Keratinocyte (primary cell): ENCODE measurements around the gene NDUFA13. TPM values are rescaled to one million over a fixed set of nuclear protein-coding genes. Genes with fewer than 3 reads are reported as not detected.

Source experiments
- DNase-seq: peaks from one replicate; pipeline ENCODE4 v3.0.0-alpha.2; 2011; ENCODE audit warnings: low read depth, missing footprints, low spot score
- FAIRE-seq: peaks from 2 replicates; lab custom pipeline; 2011; peaks lifted over from hg19 to GRCh38; lab: Jason Lieb, UNC
- H2AFZ ChIP-seq: 2 replicates; pipeline ENCODE4 v1.6.0; 2012; ENCODE audit warnings: low read length, control low read depth, inconsistent platforms; ENCODE audit not compliant: control insufficient read depth
- H3K27ac ChIP-seq: 2 replicates; pipeline ENCODE4 v1.5.1; 2011; ENCODE audit warnings: low read length; ENCODE audit not compliant: control insufficient read depth, insufficient read depth
- H3K27me3 ChIP-seq: 3 replicates; pipeline ENCODE4 v1.6.0; 2011; ENCODE audit warnings: low read length; ENCODE audit not compliant: control insufficient read depth, insufficient read depth; ENCODE audit errors: extremely low read depth
- H3K36me3 ChIP-seq, 2 experiments: 2 replicates in 1 of 2; 3 replicates in 1 of 2; pipeline ENCODE4 v1.5.1; 2011; ENCODE audit warnings: low read length in 2 of 2, mild to moderate bottlenecking in 1 of 2; ENCODE audit not compliant: control insufficient read depth in 2 of 2, insufficient read depth in 2 of 2; ENCODE audit errors: extremely low read depth in 1 of 2
- H3K4me1 ChIP-seq: 3 replicates; pipeline ENCODE4 v1.5.1; 2011; ENCODE audit warnings: low read length; ENCODE audit not compliant: control insufficient read depth, insufficient read depth; ENCODE audit errors: extremely low read depth
- H3K4me2 ChIP-seq: 3 replicates; pipeline ENCODE4 v1.6.0; 2011; ENCODE audit warnings: low read depth, low read length; ENCODE audit not compliant: control insufficient read depth, insufficient read depth; ENCODE audit errors: extremely low read depth
- H3K4me3 ChIP-seq, 3 experiments: fragments of 200-600 bp in 1 of 3; sonication (generic) in 1 of 3; 2 replicates in 2 of 3; 3 replicates in 1 of 3; pipeline ENCODE4 v1.5.1; 2011 to 2016; ENCODE audit warnings: low read length in 3 of 3, mild to moderate bottlenecking in 3 of 3, control low read depth in 2 of 3, inconsistent platforms in 1 of 3, low read depth in 1 of 3, mixed read lengths in 1 of 3, mixed run types in 1 of 3, moderate library complexity in 1 of 3; ENCODE audit not compliant: control insufficient read depth in 2 of 3, insufficient read depth in 2 of 3; ENCODE audit errors: extremely low read depth in 1 of 3
- H3K79me2 ChIP-seq: 2 replicates; pipeline ENCODE4 v1.6.0; 2012; ENCODE audit warnings: low read length; ENCODE audit not compliant: control insufficient read depth, insufficient read depth
- H3K9ac ChIP-seq: 3 replicates; pipeline ENCODE4 v1.6.0; 2011; ENCODE audit warnings: low read length; ENCODE audit not compliant: control insufficient read depth, insufficient read depth; ENCODE audit errors: extremely low read depth
- H3K9me1 ChIP-seq: 3 replicates; pipeline ENCODE4 v1.6.0; 2011; ENCODE audit warnings: low read length; ENCODE audit not compliant: control insufficient read depth, insufficient read depth; ENCODE audit errors: extremely low read depth
- H3K9me3 ChIP-seq: 2 replicates; pipeline ENCODE4 v1.5.1; 2012; ENCODE audit warnings: low read depth, low read length; ENCODE audit not compliant: control insufficient read depth
- H4K20me1 ChIP-seq: 3 replicates; pipeline ENCODE4 v1.6.0; 2011; ENCODE audit warnings: low read length; ENCODE audit not compliant: control insufficient read depth, insufficient read depth; ENCODE audit errors: extremely low read depth
- CTCF ChIP-seq, 3 experiments: IDR thresholded peaks in 1 of 3; conservative IDR thresholded peaks in 1 of 3; optimal IDR thresholded peaks in 1 of 3; 2 replicates in 2 of 3; 3 replicates in 1 of 3; pipeline versions ENCODE3 to v1.5.1; 2011; ENCODE audit warnings: low read length in 3 of 3, mild to moderate bottlenecking in 3 of 3, moderate library complexity in 2 of 3, control low read depth in 1 of 3, inconsistent platforms in 1 of 3; ENCODE audit not compliant: insufficient read depth in 2 of 3; ENCODE audit errors: extremely low read depth in 1 of 3
- EZH2 ChIP-seq: IDR thresholded peaks from one replicate; pipeline ENCODE4 v1.6.1; 2012; ENCODE audit warnings: inconsistent platforms, mild to moderate bottlenecking, low read length, moderate library complexity
- dilution Hi-C: fragments of 300-500 bp; cut with MboI; formaldehyde crosslinking; loops from one replicate; pipeline ENCODE4 v1.7.0; 2020; ENCODE audit warnings: low sequenced_read_pairs; ENCODE audit not compliant: extremely low pct_ligation_motif_present
- polyA plus RNA-seq, 5 experiments: library from polyadenylated mRNA; depleted of rRNA in 3 of 5; stranded (reverse) in 3 of 5; stranded (forward) in 1 of 5; unstranded in 1 of 5; fragments of >200 nt; gene quantifications; 1 replicate in 1 of 5; 2 replicates in 3 of 5; 3 replicates in 1 of 5; pipeline versions ENCODE4 v1.2.1 to v1.2.3, GENCODE V29; 2011 to 2012; ENCODE audit warnings: missing spikeins in 2 of 5, low read depth in 1 of 5, low replicate concordance in 1 of 5

NDUFA13 gene
- polyA plus RNA-seq, 1 donor (not counting 4 experiments of a cell fraction or from before 2014, with no cell fraction given) = 343 TPM

- Histone ChIP-seq H3K9me1 (no peaks in the 10 kb centered on the region), H3K27me3 (peaks cover 32% of the 10 kb centered on the region), H3K79me2 (no peaks in the 10 kb centered on the region), H3K9ac (no peak overlapping the region), H3K9me3 (no peaks in the 10 kb centered on the region), H3K36me3 (no peaks in the 10 kb centered on the region), H3K4me1 (no peaks in the 10 kb centered on the region), H4K20me1 (no peaks in the 10 kb centered on the region), H3K4me3 (no peak overlapping the region), H2AFZ (no peak overlapping the region), H3K27ac (no peak overlapping the region), H3K4me2 (no peak overlapping the region)
- DNase-seq (no peak), FAIRE-seq (no peak)
- dilution Hi-C loops = no loop called here
- no peak for TF ChIP-seq EZH2
- TF ChIP-seq CTCF (optimal IDR thresholded peaks at IDR 0.05 in 1 of 3, IDR thresholded peaks at IDR 0.05 in 1 of 3, conservative IDR thresholded peaks at IDR 0.05 in 1 of 3; ENCODE audit: extremely low read depth in 1 of 3, insufficient read depth in 2 of 3, low read length in 3 of 3) = no peak
Observed at GRCh38 chr19:19546751-19547162, 30.7 kb downstream of the NDUFA13 start.

GRCh38 chr19:19547674-19548336 is 31.8 kb downstream of the NDUFA13 start:
- no peaks in the 10 kb centered on the region for H4K20me1 ChIP-seq

More at GRCh38 chr19:19547674-19548336, 31.8 kb downstream of the NDUFA13 start:
- H3K4me1 ChIP-seq = no peaks in the 10 kb centered on the region
- H2AFZ ChIP-seq = no peak overlapping the region
- H3K9me1 ChIP-seq = no peaks in the 10 kb centered on the region
- dilution Hi-C loops = no loop called here
- no peak for TF ChIP-seq EZH2
- no peak for TF ChIP-seq CTCF (optimal IDR thresholded peaks at IDR 0.05 in 1 of 3, IDR thresholded peaks at IDR 0.05 in 1 of 3, conservative IDR thresholded peaks at IDR 0.05 in 1 of 3; ENCODE audit: extremely low read depth in 1 of 3, insufficient read depth in 2 of 3, low read length in 3 of 3)
- DNase-seq = no peak
- no peak overlapping the region for H3K27ac ChIP-seq
- H3K79me2 ChIP-seq = no peaks in the 10 kb centered on the region
- no peaks in the 10 kb centered on the region for H3K36me3 ChIP-seq
- no peak overlapping the region for H3K4me3 ChIP-seq
- H3K4me2 ChIP-seq = no peak overlapping the region
- H3K9ac ChIP-seq = no peak overlapping the region
- no peaks in the 10 kb centered on the region for H3K9me3 ChIP-seq
- peaks cover 32% of the 10 kb centered on the region for H3K27me3 ChIP-seq
- no peak for FAIRE-seq
